GM12864 (cell line): ENCODE data around the gene PTPRG.

ENCODE experiments used
- DNase-seq: peaks from one replicate; pipeline ENCODE4 v3.0.0-alpha.2; 2011; ENCODE audit warnings: low read depth
- H3K4me3 ChIP-seq: 2 replicates; pipeline ENCODE4 v1.5.1; 2011; ENCODE audit warnings: mild to moderate bottlenecking, low read depth, low read length, control low read depth
- CTCF ChIP-seq: IDR thresholded peaks from 2 replicates; pipeline ENCODE4 v1.5.1; 2011; ENCODE audit warnings: low read depth, mild to moderate bottlenecking, moderate library complexity, low read length, control low read depth, inconsistent platforms; ENCODE audit errors: missing control alignments

The PTPRG gene

GRCh38 chr3:62193586-62194345 lies 632.4 kb downstream of the PTPRG start:
- TF ChIP-seq CTCF: no peak
- no peak for DNase-seq

GRCh38 chr3:62197350-62198012 lies 636.1 kb downstream of the PTPRG start:
- DNase-seq: no peak
- TF ChIP-seq CTCF: no peak
- H3K4me3 ChIP-seq: no peak overlapping the region

More at GRCh38 chr3:62193586-62194345, 632.4 kb downstream of the PTPRG start:
- no peak overlapping the region for H3K4me3 ChIP-seq

- no peak for TF ChIP-seq CTCF
- no peak overlapping the region for H3K4me3 ChIP-seq
- DNase-seq: no peak
These were observed 637.8 kb downstream of the PTPRG start for GRCh38 chr3:62199126-62199525.

GRCh38 chr3:62201438-62202035 lies 640.2 kb downstream of the PTPRG start:
- TF ChIP-seq CTCF: peak; percentile 46
- no peak overlapping the region for H3K4me3 ChIP-seq
- no peak for DNase-seq

GRCh38 chr3:62203152-62203551 lies 641.8 kb downstream of the PTPRG start:
- DNase-seq: no peak
- no peak for TF ChIP-seq CTCF
- no peak overlapping the region for H3K4me3 ChIP-seq

GRCh38 chr3:62203561-62203960 lies 642.2 kb downstream of the PTPRG start:
- no peak for TF ChIP-seq CTCF

GRCh38 chr3:62207197-62207596 lies 645.8 kb downstream of the PTPRG start:
- no peak overlapping the region for H3K4me3 ChIP-seq
- no peak for TF ChIP-seq CTCF

More at GRCh38 chr3:62203561-62203960, 642.2 kb downstream of the PTPRG start:
- DNase-seq: no peak
- no peak overlapping the region for H3K4me3 ChIP-seq

More at GRCh38 chr3:62207197-62207596, 645.8 kb downstream of the PTPRG start:
- DNase-seq: no peak
